Measurements from ENCODE around the gene OLFM1.

DNA sequence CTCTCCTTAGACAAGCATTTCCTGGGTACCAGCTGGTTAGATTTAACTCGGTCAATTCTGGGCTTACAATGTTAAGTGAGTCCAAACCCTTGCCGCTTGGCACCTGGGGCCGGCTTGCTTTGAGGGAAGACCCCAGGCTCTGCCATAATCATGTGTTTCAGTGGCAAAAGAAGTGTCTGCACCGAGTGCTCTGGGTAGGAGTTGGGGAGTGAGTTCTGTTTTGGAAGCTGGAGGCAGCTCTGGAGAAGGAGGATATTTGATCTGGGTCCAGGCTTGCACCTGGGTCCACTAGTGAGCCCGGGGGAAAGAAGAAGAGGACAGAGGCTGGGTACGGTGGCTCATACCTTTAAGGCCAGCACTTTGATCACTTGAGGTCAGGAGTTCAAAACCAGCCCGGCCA lies 8.4 kb upstream of the OLFM1 start:
- TF ChIP-seq, protein P1, sequence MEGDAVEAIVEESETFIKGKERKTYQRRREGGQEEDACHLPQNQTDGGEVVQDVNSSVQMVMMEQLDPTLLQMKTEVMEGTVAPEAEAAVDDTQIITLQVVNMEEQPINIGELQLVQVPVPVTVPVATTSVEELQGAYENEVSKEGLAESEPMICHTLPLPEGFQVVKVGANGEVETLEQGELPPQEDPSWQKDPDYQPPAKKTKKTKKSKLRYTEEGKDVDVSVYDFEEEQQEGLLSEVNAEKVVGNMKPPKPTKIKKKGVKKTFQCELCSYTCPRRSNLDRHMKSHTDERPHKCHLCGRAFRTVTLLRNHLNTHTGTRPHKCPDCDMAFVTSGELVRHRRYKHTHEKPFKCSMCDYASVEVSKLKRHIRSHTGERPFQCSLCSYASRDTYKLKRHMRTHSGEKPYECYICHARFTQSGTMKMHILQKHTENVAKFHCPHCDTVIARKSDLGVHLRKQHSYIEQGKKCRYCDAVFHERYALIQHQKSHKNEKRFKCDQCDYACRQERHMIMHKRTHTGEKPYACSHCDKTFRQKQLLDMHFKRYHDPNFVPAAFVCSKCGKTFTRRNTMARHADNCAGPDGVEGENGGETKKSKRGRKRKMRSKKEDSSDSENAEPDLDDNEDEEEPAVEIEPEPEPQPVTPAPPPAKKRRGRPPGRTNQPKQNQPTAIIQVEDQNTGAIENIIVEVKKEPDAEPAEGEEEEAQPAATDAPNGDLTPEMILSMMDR (IDR thresholded peaks at IDR 0.05): no peak
- no peak for TF ChIP-seq POLR2A (IDR thresholded peaks at IDR 0.05)

Measured in breast epithelium (tissue), 3 donors.